Activated naive CD8-positive, alpha-beta T cell treated with anti-CD3 and anti-CD28 coated beads, Interleukin-2, amount 50 U/mL, for 16 hours (primary cell): Measurements from ENCODE around the gene FBXW8.

Experiments used
- DNase-seq: peaks from one replicate; pipeline ENCODE4 v3.0.0-alpha.2; 2020; ENCODE audit warnings: low read depth, low spot score

FBXW8 gene

GRCh38 chr12:117020536-117021220 is 109.9 kb downstream of the FBXW8 start:
- DNase-seq, result no peak

GRCh38 chr12:117022465-117022864 is 111.7 kb downstream of the FBXW8 start:
- DNase-seq, result no peak

GRCh38 chr12:117023998-117024960 is 113.5 kb downstream of the FBXW8 start:
- DNase-seq, result no peak

GRCh38 chr12:117024961-117025480 is 114.3 kb downstream of the FBXW8 start:
- no peak for DNase-seq

GRCh38 chr12:117025481-117026151 is 114.9 kb downstream of the FBXW8 start:
- no peak for DNase-seq

- DNase-seq, result no peak
Measured at GRCh38 chr12:117026343-117026742, 115.6 kb downstream of the FBXW8 start.

GRCh38 chr12:117026921-117027250 is 116.1 kb downstream of the FBXW8 start:
- no peak for DNase-seq

- no peak for DNase-seq
Measured at GRCh38 chr12:117027251-117028086, 116.7 kb downstream of the FBXW8 start.

GRCh38 chr12:117028254-117028653 is 117.5 kb downstream of the FBXW8 start:
- DNase-seq, result no peak

- DNase-seq, result no peak
Measured at GRCh38 chr12:117030187-117030900, 119.6 kb downstream of the FBXW8 start.

- DNase-seq, result no peak
Measured at GRCh38 chr12:117031843-117032592, 121.3 kb downstream of the FBXW8 start.

GRCh38 chr12:117032593-117033381 is 122.0 kb downstream of the FBXW8 start:
- DNase-seq, result no peak

- DNase-seq, result no peak
Measured at GRCh38 chr12:117033382-117034221, 122.9 kb downstream of the FBXW8 start.

- DNase-seq, result no peak
Measured at GRCh38 chr12:117034249-117034648, 123.5 kb downstream of the FBXW8 start.

- no peak for DNase-seq
Measured at GRCh38 chr12:117034701-117035151, 124.0 kb downstream of the FBXW8 start.

GRCh38 chr12:117035287-117035686 is 124.5 kb downstream of the FBXW8 start:
- DNase-seq, result no peak

GRCh38 chr12:117036046-117036445 is 125.3 kb downstream of the FBXW8 start:
- DNase-seq, result no peak

GRCh38 chr12:117036547-117036946 is 125.8 kb downstream of the FBXW8 start:
- no peak for DNase-seq
